ENCODE measurements around the gene BTNL2. TPM values are rescaled to one million over a fixed set of nuclear protein-coding genes. Genes with fewer than 3 reads are reported as not detected.

BTNL2 gene
- total RNA-seq, 4 donors from 2014 or later = not detected

GRCh38 chr6:32382757-32383420 is 24.1 kb downstream of the BTNL2 start:
- no peaks in the 10 kb centered on the region for H3K4me1 ChIP-seq
- DNase-seq = no peak
- no peaks in the 10 kb centered on the region for H3K9me3 ChIP-seq
- H3K4me3 ChIP-seq = no peak overlapping the region
- no peaks in the 10 kb centered on the region for H3K36me3 ChIP-seq
- H3K27me3 ChIP-seq = no peaks in the 10 kb centered on the region
- intact Hi-C loops (cut with DNase I; ENCODE audit: low total_unique reads) = no loop called here
- no peak overlapping the region for H3K27ac ChIP-seq
- TF ChIP-seq POLR2A (IDR thresholded peaks at IDR 0.05) = no peak
- TF ChIP-seq CTCF (IDR thresholded peaks at IDR 0.05) = no peak

GRCh38 chr6:32379545-32379944 is 27.4 kb downstream of the BTNL2 start:
- H3K36me3 ChIP-seq = no peaks in the 10 kb centered on the region
- intact Hi-C loops (cut with DNase I; ENCODE audit: low total_unique reads) = no loop called here
- H3K4me3 ChIP-seq = no peak overlapping the region
- H3K4me1 ChIP-seq = no peaks in the 10 kb centered on the region
- TF ChIP-seq CTCF (IDR thresholded peaks at IDR 0.05) = no peak
- TF ChIP-seq POLR2A (IDR thresholded peaks at IDR 0.05) = no peak
- no peaks in the 10 kb centered on the region for H3K9me3 ChIP-seq
- no peak for DNase-seq
- H3K27ac ChIP-seq = no peak overlapping the region
- no peaks in the 10 kb centered on the region for H3K27me3 ChIP-seq

DNA sequence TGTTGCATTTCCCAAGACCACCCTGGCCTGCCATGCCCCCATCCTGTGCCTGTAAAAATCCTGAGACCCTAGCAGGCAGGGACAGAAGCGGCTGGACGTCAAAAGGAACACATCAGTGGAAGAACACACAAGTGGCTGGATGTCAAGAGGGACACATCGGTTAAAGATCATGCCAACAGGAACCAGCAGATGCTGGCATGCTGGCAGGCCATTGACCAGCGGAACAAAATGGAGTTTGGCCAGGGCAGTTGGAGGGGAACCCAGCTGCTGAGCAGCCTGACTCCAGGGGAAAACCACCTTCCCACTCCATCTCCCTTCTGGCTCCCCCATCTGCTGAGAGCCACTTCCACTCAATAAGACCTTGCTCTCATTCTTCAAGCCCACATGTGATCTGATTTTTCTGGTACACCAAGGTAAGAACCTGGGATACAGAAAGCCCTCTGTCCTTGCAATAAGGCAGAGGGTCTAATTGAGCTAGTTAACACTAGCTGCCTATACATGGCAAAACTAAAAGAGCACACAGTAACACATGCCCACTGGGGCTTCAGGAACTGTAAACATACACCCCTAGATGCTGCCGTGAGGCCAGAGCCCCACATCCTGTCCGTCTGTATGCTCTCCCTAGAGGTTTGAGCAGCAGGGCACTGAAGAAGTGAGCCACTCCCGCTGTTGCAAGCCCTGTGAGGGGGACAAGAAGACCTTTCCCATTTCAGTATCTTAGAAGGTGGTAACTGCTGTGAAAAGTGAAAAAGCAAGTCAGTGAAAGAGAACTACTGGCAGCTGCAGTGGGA is 31.0 kb downstream of the BTNL2 start:
- no peaks in the 10 kb centered on the region for H3K4me1 ChIP-seq
- intact Hi-C loops (cut with DNase I; ENCODE audit: low total_unique reads) = no loop called here

GRCh38 chr6:32371803-32372202 is 35.2 kb downstream of the BTNL2 start, which contains the start of gene TSBP1:
TSS of gene TSBP1 (minus strand) at chr6:32371903. CDS start at chr6:32371706, 197 bp downstream.
- no peaks in the 10 kb centered on the region for H3K27me3 ChIP-seq
- no peaks in the 10 kb centered on the region for H3K4me1 ChIP-seq
- no peak within 1 kb of the TSS for H3K27ac ChIP-seq
- no peaks in the 10 kb centered on the region for H3K36me3 ChIP-seq
- no peaks in the 10 kb centered on the region for H3K9me3 ChIP-seq
- no peak for DNase-seq
- intact Hi-C loops (cut with DNase I; ENCODE audit: low total_unique reads) = no loop called here
- TF ChIP-seq POLR2A (IDR thresholded peaks at IDR 0.05) = no peak
- no peak for TF ChIP-seq CTCF (IDR thresholded peaks at IDR 0.05)
- no peak within 1 kb of the TSS for H3K4me3 ChIP-seq

More for the DNA sequence above, 31.0 kb downstream of the BTNL2 start:
- H3K27me3 ChIP-seq = no peaks in the 10 kb centered on the region
- TF ChIP-seq POLR2A (IDR thresholded peaks at IDR 0.05) = no peak
- no peak for TF ChIP-seq CTCF (IDR thresholded peaks at IDR 0.05)
- H3K4me3 ChIP-seq = no peak overlapping the region
- no peaks in the 10 kb centered on the region for H3K9me3 ChIP-seq
- DNase-seq = no peak
- H3K27ac ChIP-seq = no peak overlapping the region
- H3K36me3 ChIP-seq = no peaks in the 10 kb centered on the region

DNA sequence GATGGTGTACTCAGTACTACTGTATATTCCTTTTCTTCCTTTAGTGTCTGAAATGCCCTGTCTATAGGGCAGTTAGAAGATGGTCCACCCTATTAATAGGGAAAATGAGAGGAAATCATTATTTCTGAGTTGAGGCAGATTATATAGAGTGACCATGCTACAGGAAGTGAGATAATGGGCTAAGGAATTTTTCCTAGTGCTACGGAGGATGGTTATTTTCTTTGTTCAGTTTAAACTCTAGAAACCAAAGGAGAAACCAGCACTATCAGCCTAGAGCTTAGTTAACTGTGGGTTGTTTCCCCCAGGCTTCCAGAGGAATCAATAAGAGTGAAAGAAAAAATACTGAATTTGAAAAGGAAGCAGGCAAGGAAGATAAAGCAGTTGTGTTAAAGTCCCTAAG is 35.8 kb downstream of the BTNL2 start:
- Histone ChIP-seq H3K4me1 (no peaks in the 10 kb centered on the region), H3K27me3 (no peaks in the 10 kb centered on the region), H3K36me3 (no peaks in the 10 kb centered on the region), H3K27ac (no peak overlapping the region), H3K4me3 (no peak overlapping the region), H3K9me3 (no peaks in the 10 kb centered on the region)
- intact Hi-C loops (cut with DNase I; ENCODE audit: low total_unique reads) = no loop called here
- no peak for TF ChIP-seq POLR2A (IDR thresholded peaks at IDR 0.05)
- no peak for TF ChIP-seq CTCF (IDR thresholded peaks at IDR 0.05)
- DNase-seq = no peak
